PC-3 (cell line): ENCODE measurements around the gene ZCCHC24.

ENCODE experiments used
- CTCF ChIP-seq: fragments of 300-600 bp; sonication (generic); conservative IDR thresholded peaks from 2 replicates; pipeline ENCODE4 v1.5.1; 2017; ENCODE audit warnings: antibody characterized with exemption, low read depth, mild to moderate bottlenecking, low read length
- EZH2phosphoT487 ChIP-seq: fragments of 300-600 bp; sonication (generic); IDR thresholded peaks from 2 replicates; pipeline ENCODE4 v1.6.1; 2018; ENCODE audit warnings: mild to moderate bottlenecking, antibody characterized with exemption, low read length, borderline replicate concordance

DNA sequence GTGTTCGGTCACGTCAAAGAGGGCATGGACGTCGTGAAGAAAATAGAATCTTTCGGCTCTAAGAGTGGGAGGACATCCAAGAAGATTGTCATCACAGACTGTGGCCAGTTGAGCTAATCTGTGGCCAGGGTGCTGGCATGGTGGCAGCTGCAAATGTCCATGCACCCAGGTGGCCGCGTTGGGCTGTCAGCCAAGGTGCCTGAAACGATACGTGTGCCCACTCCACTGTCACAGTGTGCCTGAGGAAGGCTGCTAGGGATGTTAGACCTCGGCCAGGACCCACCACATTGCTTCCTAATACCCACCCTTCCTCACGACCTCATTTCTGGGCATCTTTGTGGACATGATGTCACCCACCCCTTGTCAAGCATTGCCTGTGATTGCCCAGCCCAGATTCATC lies 91.7 kb downstream of the ZCCHC24 start:
- TF ChIP-seq CTCF (no peak), EZH2phosphoT487 (no peak)
